ENCODE results near the gene MIDN. TPM values are rescaled to one million over a fixed set of nuclear protein-coding genes. Genes with fewer than 3 reads are reported as not detected.

Gene MIDN
- total and polyA plus RNA-seq, 10 of the 15 experiments (the other 5 are each of a cell fraction or from before 2014, with no cell fraction given) = 0.38 to 51.5 (median 7.2) TPM

- TF ChIP-seq SKIL (IDR thresholded peaks at IDR 0.05; ENCODE audit: low read depth, poor library complexity, severe bottlenecking) = no peak
- no peak for TF ChIP-seq ZNF217 (IDR thresholded peaks at IDR 0.05)
- no peak for TF ChIP-seq HCFC1 (IDR thresholded peaks at IDR 0.05; ENCODE audit: low read length)
- no peak for TF ChIP-seq NR2C1 (IDR thresholded peaks at IDR 0.05)
- TF ChIP-seq SRF (IDR thresholded peaks at IDR 0.05; ENCODE audit: low read depth in 2 of 2, low read length in 2 of 2) = no peak
- peak; percentile 68 for TF ChIP-seq POLR2AphosphoS5 (IDR thresholded peaks at IDR 0.05; ENCODE audit: low read length)
- TF ChIP-seq SREBF2 (IDR thresholded peaks at IDR 0.05; ENCODE audit: low read length) = no peak
- TF ChIP-seq NFIC (IDR thresholded peaks at IDR 0.05; ENCODE audit: low read depth, low read length) = no peak
- peak; percentile 60 for TF ChIP-seq POLR2A (IDR thresholded peaks at IDR 0.05; ENCODE audit: low read depth, low read length)
- no peak for TF ChIP-seq EP300 (IDR thresholded peaks at IDR 0.05; ENCODE audit: borderline replicate concordance in 1 of 2, control insufficient read depth in 1 of 2, low read depth in 2 of 2, low read length in 2 of 2)
- no peak for TF ChIP-seq ETV6 (conservative IDR thresholded peaks at IDR 0.05 in 1 of 2, IDR thresholded peaks at IDR 0.05 in 1 of 2; ENCODE audit: borderline replicate concordance in 1 of 2, low read depth in 1 of 2)
- no peak for TF ChIP-seq RFX5 (IDR thresholded peaks at IDR 0.05; ENCODE audit: low read depth, low read length)
- no peak for TF ChIP-seq TCF7 (IDR thresholded peaks at IDR 0.05; ENCODE audit: borderline replicate concordance)
- no peak for TF ChIP-seq FOXM1 (IDR thresholded peaks at IDR 0.05; ENCODE audit: low read depth, low read length)
- no peak for TF ChIP-seq ZZZ3 (IDR thresholded peaks at IDR 0.05; ENCODE audit: control insufficient read depth, insufficient read length, low read depth)
- no peak for TF ChIP-seq TAF1 (IDR thresholded peaks at IDR 0.05; ENCODE audit: borderline replicate concordance, low read depth, low read length)
- no peak for TF ChIP-seq BCLAF1 (IDR thresholded peaks at IDR 0.05)
- TF ChIP-seq SPI1 (IDR thresholded peaks at IDR 0.05; ENCODE audit: borderline replicate concordance, insufficient read depth, low read depth, low read length) = no peak
- no peak for TF ChIP-seq NFXL1 (IDR thresholded peaks at IDR 0.05; ENCODE audit: borderline replicate concordance)
- TF ChIP-seq CHD4 (IDR thresholded peaks at IDR 0.05) = no peak
- TF ChIP-seq KLF5 (IDR thresholded peaks at IDR 0.05; ENCODE audit: partially characterized antibody) = no peak
- TF ChIP-seq PML (IDR thresholded peaks at IDR 0.05; ENCODE audit: low read length) = no peak
- TF ChIP-seq RCOR1 (conservative IDR thresholded peaks at IDR 0.05; ENCODE audit: low read depth, low read length) = no peak
- TF ChIP-seq MEF2A (IDR thresholded peaks at IDR 0.05; ENCODE audit: insufficient read depth, low read depth, low read length) = no peak
- TF ChIP-seq PAX8 (IDR thresholded peaks at IDR 0.05) = no peak
- TF ChIP-seq ATF3 (IDR thresholded peaks at IDR 0.05; ENCODE audit: borderline replicate concordance, extremely low read depth, low read depth, low read length) = no peak
Measured at GRCh38 chr19:1251330-1252220, 3.2 kb downstream of the MIDN start (continued).

Measured in GM12878 (cell line).